ENCODE data around the gene A3GALT2. TPM values are rescaled to one million over a fixed set of nuclear protein-coding genes. Genes with fewer than 3 reads are reported as not detected.

The A3GALT2 gene
- total RNA-seq, 1 experiment from 2014 or later: not detected

- BruUV-seq (replicated peaks): no TSS peak
- no peak for DNase-seq (ENCODE audit: low read depth, low spot score)
Measured at GRCh38 chr1:33296082-33296458, 24.8 kb downstream of the A3GALT2 start.

GRCh38 chr1:33295450-33296081, 25.3 kb downstream of the A3GALT2 start:
- Histone ChIP-seq H3K4me1 (ENCODE audit: control insufficient read depth, insufficient read depth, low read length) (0 out of 2 replicates have a peak, but pooled peaks cover 3% of the 10 kb centered on the region), H3K9me3 (ENCODE audit: control insufficient read depth, insufficient read depth, low read depth, low read length) (no peaks in the 10 kb centered on the region), H3K27ac (ENCODE audit: low read length) (no peak overlapping the region), H3K36me3 (ENCODE audit: control insufficient read depth, insufficient read depth, low read length) (no peaks in the 10 kb centered on the region), H3K27me3 (ENCODE audit: control insufficient read depth, insufficient read depth, low read length) (no peaks in the 10 kb centered on the region), H3K4me3 (ENCODE audit: low read depth in 2 of 2, low read length in 2 of 2) (no peak overlapping the region)
- DNase-seq (ENCODE audit: low read depth, low spot score) (peak; percentile 81), ATAC-seq (peak; percentile 94)
- intact Hi-C loops (cut with micrococcal nuclease; ENCODE audit: unreplicated experiment): loop anchor here (1.0 to 10.0 kb wide), 3 partner anchors 67 to 162 kb away; no protein-coding TSS in a partner anchor
- TF ChIP-seq CTCF (IDR thresholded peaks at IDR 0.05) (peak; percentile 96), REST (IDR thresholded peaks at IDR 0.05; ENCODE audit: insufficient read depth in 1 of 2, low read depth in 2 of 2, low read length in 1 of 2) (no peak), SIN3A (IDR thresholded peaks at IDR 0.05; ENCODE audit: borderline replicate concordance, insufficient read depth, low read depth, low read length) (no peak)
- CTCF ChIA-PET: interaction anchor here (0.5 to 1.7 kb wide), 16 partner anchors 20 to 317 kb away, joined by 3 to 20 read pairs (median 3); partner anchors contain the start of gene A3GALT2
- in situ Hi-C loops (cut with HindIII; ENCODE audit: low pct_unique_long_range_greater_than_20kb, low sequenced_read_pairs): no loop called here
- POLR2A ChIA-PET: no interaction called here
- no TSS peak for BruUV-seq (replicated peaks)

More at GRCh38 chr1:33296082-33296458, 24.8 kb downstream of the A3GALT2 start:
- no peak overlapping the region for H3K27ac ChIP-seq (ENCODE audit: low read length)
- H3K9me3 ChIP-seq (ENCODE audit: control insufficient read depth, insufficient read depth, low read depth, low read length): no peaks in the 10 kb centered on the region
- no peak for ATAC-seq
- 0 out of 2 replicates have a peak, but pooled peaks cover 3% of the 10 kb centered on the region for H3K4me1 ChIP-seq (ENCODE audit: control insufficient read depth, insufficient read depth, low read length)
- POLR2A ChIA-PET: no interaction called here
- H3K36me3 ChIP-seq (ENCODE audit: control insufficient read depth, insufficient read depth, low read length): no peaks in the 10 kb centered on the region
- intact Hi-C loops (cut with micrococcal nuclease; ENCODE audit: unreplicated experiment): loop anchor here (5.0 to 10.0 kb wide), 2 partner anchors 81 to 161 kb away; no protein-coding TSS in a partner anchor
- in situ Hi-C loops (cut with HindIII; ENCODE audit: low pct_unique_long_range_greater_than_20kb, low sequenced_read_pairs): no loop called here
- no peak overlapping the region for H3K4me3 ChIP-seq (ENCODE audit: low read depth in 2 of 2, low read length in 2 of 2)
- H3K27me3 ChIP-seq (ENCODE audit: control insufficient read depth, insufficient read depth, low read length): no peaks in the 10 kb centered on the region
- CTCF ChIA-PET: interaction anchor here (0.5 to 1.7 kb wide), 13 partner anchors 25 to 317 kb away, joined by 3 to 20 read pairs (median 3); partner anchors contain the start of gene A3GALT2
- TF ChIP-seq SIN3A (IDR thresholded peaks at IDR 0.05; ENCODE audit: borderline replicate concordance, insufficient read depth, low read depth, low read length) (no peak), POLR2AphosphoS5 (IDR thresholded peaks at IDR 0.05; ENCODE audit: low read depth, low read length) (no peak), TCF7L2 (IDR thresholded peaks at IDR 0.05; ENCODE audit: low read depth, low read length) (no peak), CTCF (IDR thresholded peaks at IDR 0.05) (no peak), REST (IDR thresholded peaks at IDR 0.05; ENCODE audit: insufficient read depth in 1 of 2, low read depth in 2 of 2, low read length in 1 of 2) (no peak)
